T-helper 17 cell (primary cell): ENCODE results near the gene TTPAL. TPM values are rescaled to one million over a fixed set of nuclear protein-coding genes. Genes with fewer than 3 reads are reported as not detected.
A peak's percentile ranks its signal among the peaks of the same experiment; 100 is the strongest.

Experiments
- ATAC-seq: fragments of 150-1000 bp; cut with Tn5 transposase; 2 replicates; pipeline ENCODE4 v1.10.0; 2021; ENCODE audit warnings: mild to moderate bottlenecking, moderate library complexity
- DNase-seq, 3 donors: peaks; one replicate each; pipeline versions ENCODE4 v3.0.0 to v3.0.0-alpha.2; 2020 to 2021
- H3K9me3 ChIP-seq: one replicate; pipeline ENCODE4 v1.7.0; 2013; ENCODE audit warnings: low read length, mild to moderate bottlenecking; ENCODE audit not compliant: control insufficient read depth, poor library complexity, severe bottlenecking
- H3K27ac Mint-ChIP-seq: one replicate; pipeline ENCODE4 v1.8.0; 2022; ENCODE audit warnings: mild to moderate bottlenecking, moderate library complexity, mixed read lengths
- H3K27me3 Mint-ChIP-seq: one replicate; pipeline ENCODE4 v1.8.0; 2022; ENCODE audit warnings: mixed read lengths
- H3K36me3 Mint-ChIP-seq: one replicate; pipeline ENCODE4 v1.8.0; 2022; ENCODE audit warnings: low read depth, mixed read lengths
- H3K4me1 Mint-ChIP-seq: one replicate; pipeline ENCODE4 v1.8.0; 2022; ENCODE audit warnings: mild to moderate bottlenecking, mixed read lengths
- H3K4me3 Mint-ChIP-seq: one replicate; pipeline ENCODE4 v1.8.0; 2022; ENCODE audit warnings: mild to moderate bottlenecking, moderate library complexity, mixed read lengths
- total RNA-seq, 4 donors: library from RNA in 2 of 4; stranded (reverse) in 2 of 4; gene quantifications; one replicate each; pipeline ENCODE4 v1.2.3 and lab custom pipeline; 2022 to 2026

TTPAL gene
- total RNA-seq, 2 donors from 2014 or later = 11.1 to 11.7 TPM

DNA sequence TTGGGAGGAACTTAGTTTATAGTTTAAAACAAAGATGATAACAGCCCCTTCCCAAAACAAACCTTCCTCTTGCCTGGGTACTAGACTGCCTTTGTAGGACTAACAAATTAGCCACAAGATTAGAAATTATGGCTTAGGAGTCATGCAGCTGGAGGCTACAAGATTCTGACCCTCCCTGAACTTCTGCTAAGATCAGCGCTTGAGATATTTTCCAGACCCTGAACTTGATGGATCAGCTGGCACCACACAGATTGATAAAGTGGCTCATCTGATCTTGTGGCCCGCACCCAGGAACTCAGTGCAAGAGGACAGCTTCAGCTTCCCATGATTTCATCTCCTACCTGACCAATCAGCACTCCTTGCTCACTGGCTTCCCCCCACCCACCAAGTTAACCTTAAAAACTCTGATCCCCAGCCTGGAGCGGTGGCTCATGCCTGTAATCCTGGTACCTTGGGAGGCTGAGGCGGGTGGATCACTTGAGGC, 52.1 kb downstream of the TTPAL start:
- Mint-ChIP-seq H3K4me3 (no peak overlapping the region), H3K27me3 (no peaks in the 10 kb centered on the region), H3K36me3 (no peaks in the 10 kb centered on the region), H3K27ac (no peak overlapping the region), H3K4me1 (peaks cover 13% of the 10 kb centered on the region)
- no peak for ATAC-seq
- no peaks in the 10 kb centered on the region for H3K9me3 ChIP-seq
- no peak for DNase-seq

DNA sequence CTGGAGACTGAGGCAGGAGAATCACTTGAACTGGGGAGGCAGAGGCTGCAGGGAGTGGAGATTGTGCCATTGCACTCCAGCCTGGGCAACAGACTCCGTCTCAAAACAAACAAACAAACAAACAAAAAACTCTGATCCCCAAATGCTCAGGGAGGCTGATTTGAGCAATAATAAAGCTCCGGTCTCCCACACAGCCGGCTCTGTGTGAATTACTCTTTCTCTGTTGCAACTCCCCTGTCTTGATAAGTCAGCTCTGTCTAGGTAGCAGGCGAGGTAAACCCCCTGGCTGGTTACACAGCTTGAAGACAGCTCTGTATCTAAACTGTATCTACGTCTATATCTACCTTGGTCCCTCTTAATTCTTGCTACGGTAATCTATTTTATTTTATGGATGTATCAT, 52.6 kb downstream of the TTPAL start:
- DNase-seq (no peak), ATAC-seq (no peak)
- Mint-ChIP-seq H3K27ac (no peak overlapping the region), H3K4me1 (peaks cover 10% of the 10 kb centered on the region), H3K4me3 (no peak overlapping the region), H3K27me3 (no peaks in the 10 kb centered on the region), H3K36me3 (no peaks in the 10 kb centered on the region)
- no peaks in the 10 kb centered on the region for H3K9me3 ChIP-seq

DNA sequence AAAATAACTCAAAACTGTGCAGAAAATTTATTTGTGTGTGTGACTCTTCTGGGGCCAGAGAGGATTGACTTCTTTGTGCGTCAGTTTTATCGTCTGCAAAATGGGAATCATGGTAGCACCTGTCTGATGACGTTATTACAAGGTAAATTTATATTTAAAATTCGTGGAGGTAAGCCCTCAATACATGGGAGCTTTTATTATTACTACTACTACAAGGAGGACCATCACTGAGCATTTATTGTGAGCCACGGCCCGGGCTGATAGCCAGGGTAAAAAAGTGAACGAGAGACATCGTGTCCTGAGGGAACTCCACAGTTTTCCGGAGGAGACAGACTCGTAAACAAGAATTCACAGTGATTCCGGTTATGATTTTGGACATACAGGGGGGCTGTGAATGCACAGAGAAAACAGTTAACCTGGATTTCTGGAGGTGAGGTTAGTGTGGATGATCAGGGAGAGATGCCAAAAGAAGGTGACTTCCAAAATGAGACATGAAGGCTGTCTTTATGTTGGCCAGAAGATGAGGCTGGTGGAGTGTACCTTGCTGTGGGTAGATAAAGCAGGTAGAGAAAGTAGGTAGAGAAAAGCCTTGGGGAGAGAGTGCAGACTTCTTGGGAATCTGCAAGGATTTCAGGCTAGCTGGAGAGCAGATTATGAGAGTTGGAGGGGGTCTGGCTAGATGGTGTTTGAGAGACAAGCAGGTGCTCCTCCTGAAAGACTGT, 56.7 kb downstream of the TTPAL start:
- Mint-ChIP-seq H3K27me3 (no peaks in the 10 kb centered on the region), H3K27ac (no peak overlapping the region), H3K4me1 (peaks cover 4% of the 10 kb centered on the region), H3K4me3 (no peak overlapping the region), H3K36me3 (no peaks in the 10 kb centered on the region)
- no peak for DNase-seq
- ATAC-seq = peak; percentile 35
- H3K9me3 ChIP-seq = no peaks in the 10 kb centered on the region

DNA sequence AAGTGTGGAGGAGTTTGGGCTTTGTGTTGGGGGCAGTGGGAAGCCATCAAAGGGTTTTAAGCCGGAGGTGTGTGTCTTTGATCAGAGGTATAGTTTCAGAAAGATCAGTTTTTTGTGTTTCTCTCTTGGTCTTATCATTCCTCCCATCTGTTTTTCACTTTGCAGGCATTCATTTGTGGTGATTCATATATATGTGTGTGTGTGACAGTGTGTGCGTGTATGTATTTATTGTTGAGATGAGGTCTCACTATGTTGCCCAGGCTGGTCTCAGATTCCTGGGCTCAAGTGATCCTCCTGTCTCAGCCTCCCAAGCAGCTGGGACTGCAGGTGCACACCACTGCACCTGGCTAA, 57.3 kb downstream of the TTPAL start:
- ATAC-seq = peak; percentile 32
- DNase-seq = no peak
- Mint-ChIP-seq H3K4me1 (peaks cover 4% of the 10 kb centered on the region), H3K27ac (no peak overlapping the region), H3K4me3 (no peak overlapping the region), H3K27me3 (no peaks in the 10 kb centered on the region), H3K36me3 (no peaks in the 10 kb centered on the region)
- H3K9me3 ChIP-seq = no peaks in the 10 kb centered on the region

DNA sequence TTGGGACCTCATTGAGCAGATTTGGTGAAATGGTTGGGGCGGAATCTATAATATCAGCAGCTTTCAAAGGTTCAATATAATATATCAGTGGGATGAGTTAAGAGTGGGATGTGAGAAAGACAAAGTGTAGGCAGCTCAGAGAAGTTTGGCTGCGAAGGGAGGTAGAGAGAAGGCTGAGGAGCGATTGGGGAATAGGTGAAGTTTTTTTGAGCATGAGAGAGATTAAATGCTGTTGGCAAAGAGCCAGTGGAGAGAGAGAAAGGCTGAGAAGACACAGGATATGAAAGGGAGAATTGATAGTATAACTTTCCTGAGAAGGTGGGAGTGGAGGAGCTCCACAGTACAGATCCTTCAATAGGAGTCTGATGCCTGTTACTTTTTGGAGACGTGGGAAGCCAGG, 58.3 kb downstream of the TTPAL start:
- H3K4me3 Mint-ChIP-seq = no peak overlapping the region
- H3K36me3 Mint-ChIP-seq = no peaks in the 10 kb centered on the region
- H3K9me3 ChIP-seq = no peaks in the 10 kb centered on the region
- ATAC-seq (no peak), DNase-seq (no peak)
- no peaks in the 10 kb centered on the region for H3K27me3 Mint-ChIP-seq
- H3K27ac Mint-ChIP-seq = no peak overlapping the region
- peaks cover 4% of the 10 kb centered on the region for H3K4me1 Mint-ChIP-seq

DNA sequence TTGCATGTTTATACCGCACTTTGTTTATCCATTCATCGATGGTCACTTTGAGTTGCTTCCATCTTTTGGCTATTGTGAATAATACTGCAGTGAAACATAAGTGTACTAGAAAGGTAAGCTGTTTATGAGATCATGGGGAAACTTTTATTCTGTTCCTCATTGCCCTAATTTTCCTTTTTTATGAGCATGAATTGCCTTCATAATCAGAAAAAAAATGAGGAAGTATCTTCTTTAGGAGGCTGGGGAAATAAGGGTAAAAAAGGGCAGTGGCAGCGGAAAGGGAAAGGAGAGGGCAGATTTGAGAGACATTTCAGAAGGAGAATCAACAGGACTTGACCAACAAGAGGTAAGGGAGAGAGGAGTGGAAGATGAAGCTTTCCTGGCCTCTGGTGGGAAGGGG, 60.5 kb downstream of the TTPAL start:
- Mint-ChIP-seq H3K36me3 (no peaks in the 10 kb centered on the region), H3K4me1 (peaks cover 4% of the 10 kb centered on the region), H3K4me3 (no peak overlapping the region), H3K27ac (peak overlapping the region; percentile 65), H3K27me3 (no peaks in the 10 kb centered on the region)
- DNase-seq (no peak), ATAC-seq (no peak)
- H3K9me3 ChIP-seq = no peaks in the 10 kb centered on the region

DNA sequence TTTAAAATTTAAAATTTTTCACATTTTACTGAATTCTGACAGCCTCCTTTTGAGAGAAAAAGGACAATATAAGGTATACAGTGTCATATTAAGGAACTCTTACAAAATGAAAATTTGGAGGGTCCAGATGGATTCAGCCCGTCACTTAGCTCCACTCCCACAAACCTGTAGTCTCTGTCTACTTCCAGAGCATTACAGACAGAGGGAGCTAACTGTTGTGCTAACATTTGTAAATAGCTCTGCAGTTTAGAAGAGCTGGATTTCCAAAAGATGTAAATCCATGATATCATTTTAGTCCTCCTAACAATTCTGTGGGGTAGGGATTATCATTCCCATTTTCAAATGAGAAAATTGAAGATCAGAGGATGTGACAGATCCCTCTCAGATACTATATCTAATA, 62.3 kb downstream of the TTPAL start:
- Mint-ChIP-seq H3K27me3 (no peaks in the 10 kb centered on the region), H3K36me3 (no peaks in the 10 kb centered on the region), H3K4me3 (no peak overlapping the region), H3K4me1 (no peaks in the 10 kb centered on the region), H3K27ac (no peak overlapping the region)
- H3K9me3 ChIP-seq = no peaks in the 10 kb centered on the region
- ATAC-seq (no peak), DNase-seq (no peak)

DNA sequence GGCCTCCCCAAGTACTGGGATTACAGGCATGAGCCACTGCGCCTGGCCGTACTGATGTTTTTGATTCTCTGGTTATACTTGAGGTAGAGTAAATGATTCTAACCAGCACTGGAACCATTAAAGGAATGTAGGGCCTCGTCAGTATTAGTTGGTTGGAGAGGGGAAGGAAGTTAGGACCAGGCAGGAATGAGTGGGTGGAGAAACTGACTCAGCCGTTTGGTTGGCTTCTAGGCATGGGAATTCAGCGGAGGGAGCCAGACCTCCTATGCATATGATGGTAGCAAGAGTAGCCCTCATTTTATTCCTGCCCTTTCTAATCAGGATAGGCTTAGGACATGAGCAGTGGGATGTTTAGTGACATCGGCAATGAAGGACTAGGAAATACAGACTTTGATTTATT, 65.2 kb downstream of the TTPAL start:
- no peak overlapping the region for H3K4me3 Mint-ChIP-seq
- DNase-seq (no peak), ATAC-seq (no peak)
- H3K4me1 Mint-ChIP-seq = no peaks in the 10 kb centered on the region
- no peaks in the 10 kb centered on the region for H3K9me3 ChIP-seq
- no peaks in the 10 kb centered on the region for H3K27me3 Mint-ChIP-seq
- no peaks in the 10 kb centered on the region for H3K36me3 Mint-ChIP-seq
- H3K27ac Mint-ChIP-seq = no peak overlapping the region

DNA sequence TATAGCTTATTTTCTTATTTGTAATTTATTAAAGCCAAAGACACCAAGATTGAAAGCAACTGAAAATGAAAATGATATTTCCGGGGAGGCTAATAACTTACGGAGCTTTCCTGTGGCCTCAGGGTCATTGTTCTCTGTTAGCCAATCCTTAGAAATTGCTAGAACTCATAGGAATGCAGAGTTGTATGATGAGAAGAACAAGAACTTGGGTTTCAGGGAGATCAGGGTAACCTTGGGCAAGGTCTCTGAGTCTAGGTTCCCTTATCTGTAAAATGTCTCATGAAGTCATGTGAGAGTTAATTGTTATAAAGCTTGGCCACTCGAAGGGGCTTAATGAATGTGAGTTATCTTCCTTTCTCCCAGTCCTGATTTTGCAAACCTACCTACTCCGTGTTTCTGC, 66.3 kb downstream of the TTPAL start:
- no peak overlapping the region for H3K27ac Mint-ChIP-seq
- no peaks in the 10 kb centered on the region for H3K4me1 Mint-ChIP-seq
- no peak for ATAC-seq
- H3K36me3 Mint-ChIP-seq = no peaks in the 10 kb centered on the region
- no peaks in the 10 kb centered on the region for H3K9me3 ChIP-seq
- no peak overlapping the region for H3K4me3 Mint-ChIP-seq
- no peak for DNase-seq
- peaks cover 2% of the 10 kb centered on the region for H3K27me3 Mint-ChIP-seq

DNA sequence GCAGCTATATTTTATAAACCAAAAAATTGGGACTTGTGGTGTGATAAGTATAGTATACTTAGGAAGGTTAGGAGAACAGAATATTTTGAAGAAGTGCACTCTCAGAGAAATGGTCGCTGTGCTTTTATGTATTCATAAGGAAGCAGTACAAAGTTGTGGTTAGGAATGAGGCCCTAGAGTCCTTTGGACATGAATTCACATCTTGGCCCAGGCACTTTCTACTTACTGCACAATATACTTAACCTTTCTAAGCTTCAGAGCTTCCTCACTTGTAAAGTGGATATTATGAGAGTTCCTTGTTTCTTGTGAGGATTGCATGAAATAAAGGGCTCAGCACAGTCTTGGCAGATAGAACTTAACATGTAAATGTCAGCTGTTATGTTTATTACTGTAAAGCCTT, 67.2 kb downstream of the TTPAL start:
- Mint-ChIP-seq H3K4me3 (no peak overlapping the region), H3K27me3 (peaks cover 11% of the 10 kb centered on the region), H3K27ac (no peak overlapping the region), H3K36me3 (peaks cover 2% of the 10 kb centered on the region), H3K4me1 (no peaks in the 10 kb centered on the region)
- DNase-seq (no peak), ATAC-seq (no peak)
- no peaks in the 10 kb centered on the region for H3K9me3 ChIP-seq

DNA sequence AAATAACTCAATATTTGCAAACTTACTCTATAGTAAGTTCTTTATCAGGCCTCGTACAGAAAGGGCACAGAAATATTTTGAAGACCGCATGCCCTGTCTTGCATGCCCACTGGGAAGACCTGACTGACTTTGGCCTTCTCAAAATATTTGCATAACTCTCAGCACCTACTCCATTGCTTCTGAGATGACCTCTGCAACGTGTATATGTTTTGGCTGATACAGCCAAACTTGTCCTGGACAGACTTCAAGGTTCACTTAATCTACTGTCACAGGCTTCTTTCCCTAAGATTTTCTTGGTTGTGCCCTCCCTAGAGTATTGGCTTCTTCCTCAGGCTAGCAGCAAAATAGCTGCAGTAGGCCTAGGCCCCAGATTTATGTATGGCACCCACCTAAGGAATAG, 67.7 kb downstream of the TTPAL start:
- Mint-ChIP-seq H3K4me1 (no peaks in the 10 kb centered on the region), H3K4me3 (no peak overlapping the region), H3K27ac (no peak overlapping the region), H3K36me3 (peaks cover 2% of the 10 kb centered on the region), H3K27me3 (peaks cover 12% of the 10 kb centered on the region)
- ATAC-seq (no peak), DNase-seq (no peak)
- no peaks in the 10 kb centered on the region for H3K9me3 ChIP-seq

Other genes with a start within 250 kb of the TTPAL start
- not detected for gene GDAP1L1, start 228.6 kb upstream of the TTPAL start, total RNA-seq
- gene FITM2, start 164.7 kb upstream of the TTPAL start, total RNA-seq = 1 to 10 TPM; 3.3 to 3.4 TPM
- gene R3HDML, start 138.8 kb upstream of the TTPAL start, total RNA-seq = not detected
- gene HNF4A, start 120.2 kb upstream of the TTPAL start, total RNA-seq = not detected
- gene SERINC3, start 46.2 kb downstream of the TTPAL start, total RNA-seq = 10 to 100 TPM; 62.8 to 76.2 TPM
- gene PKIG, start 106.7 kb downstream of the TTPAL start, total RNA-seq = 1 to 10 TPM; 2.2 to 4.5 TPM
- 10 to 100 TPM; 36.0 to 36.1 TPM for gene ADA, start 175.8 kb downstream of the TTPAL start, total RNA-seq
- not detected for gene CCN5, start 239.5 kb downstream of the TTPAL start, total RNA-seq